IPS-NIHi11 (cell line): ENCODE measurements around the gene POLR2C.
"Not testable (repeated sequence)": the region's sequence is repeated elsewhere in the genome, so short reads cannot be mapped to it uniquely, and the experiment has no call there.

Source experiments
- DNase-seq: peaks from one replicate; pipeline ENCODE4 v3.0.0; 2012; ENCODE audit warnings: mixed read lengths, low spot score

Gene POLR2C

GRCh38 chr16:57479976-57480753 lies 17.7 kb downstream of the POLR2C start:
- DNase-seq = peak; percentile 68

DNA sequence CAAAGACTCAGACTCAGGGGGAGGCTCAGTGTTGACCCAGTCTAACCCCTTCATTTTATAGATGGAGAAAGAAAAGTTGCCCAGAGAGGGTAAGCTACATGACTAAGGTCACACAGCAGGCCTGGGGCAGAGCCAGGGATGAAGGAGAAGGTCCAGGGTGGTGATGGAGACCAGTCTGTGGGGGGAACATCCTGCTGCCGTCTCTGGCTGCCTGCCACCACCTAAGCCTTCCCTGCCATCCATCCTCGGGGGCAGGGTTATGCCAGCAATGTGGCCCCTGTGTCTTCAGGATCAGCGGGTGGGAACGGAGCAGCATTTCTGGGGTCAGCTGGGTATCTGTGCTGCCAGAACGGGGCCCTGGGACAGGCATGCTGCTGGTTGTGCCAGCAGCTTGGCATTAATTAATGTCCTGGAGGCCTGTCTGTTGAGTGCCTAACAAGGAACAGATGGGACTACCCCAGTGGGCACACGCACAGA lies 18.3 kb downstream of the POLR2C start:
- DNase-seq = no peak

GRCh38 chr16:57481421-57481820 lies 18.9 kb downstream of the POLR2C start:
- DNase-seq = no peak

DNA sequence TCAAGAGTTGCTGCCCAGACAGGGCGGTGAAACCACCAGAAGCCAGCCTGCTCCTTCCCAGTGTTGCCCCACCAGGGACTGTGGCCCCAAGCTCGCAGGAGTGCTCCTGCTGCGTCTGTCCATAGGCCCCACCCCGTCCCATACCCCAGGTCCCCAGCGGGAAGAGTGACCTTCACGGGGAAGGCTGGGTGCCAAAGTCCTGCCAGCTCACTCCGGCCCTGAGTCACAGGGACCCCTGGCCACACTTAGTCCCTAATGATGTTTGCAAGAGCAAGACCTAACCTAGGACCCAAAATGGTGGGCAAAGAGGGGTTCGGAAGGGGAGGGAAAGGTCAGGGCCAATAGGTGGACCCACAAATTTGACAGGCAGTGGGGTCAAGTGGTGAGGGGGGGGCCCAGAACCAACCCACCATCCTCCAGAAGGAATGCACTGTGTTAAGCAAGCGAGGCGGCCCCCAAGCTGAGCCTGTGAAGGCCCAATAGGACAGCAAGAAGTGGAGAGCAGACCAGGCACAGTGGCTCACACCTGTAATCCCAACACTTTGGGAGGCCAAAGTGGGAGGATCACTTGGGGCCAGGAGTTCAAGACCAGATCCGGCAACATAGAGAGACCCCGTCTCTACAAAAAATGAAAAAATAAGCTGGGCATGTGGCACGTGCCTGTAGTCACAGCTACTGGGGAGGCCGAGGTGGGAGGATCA lies 20.5 kb downstream of the POLR2C start:
- DNase-seq = no peak

DNA sequence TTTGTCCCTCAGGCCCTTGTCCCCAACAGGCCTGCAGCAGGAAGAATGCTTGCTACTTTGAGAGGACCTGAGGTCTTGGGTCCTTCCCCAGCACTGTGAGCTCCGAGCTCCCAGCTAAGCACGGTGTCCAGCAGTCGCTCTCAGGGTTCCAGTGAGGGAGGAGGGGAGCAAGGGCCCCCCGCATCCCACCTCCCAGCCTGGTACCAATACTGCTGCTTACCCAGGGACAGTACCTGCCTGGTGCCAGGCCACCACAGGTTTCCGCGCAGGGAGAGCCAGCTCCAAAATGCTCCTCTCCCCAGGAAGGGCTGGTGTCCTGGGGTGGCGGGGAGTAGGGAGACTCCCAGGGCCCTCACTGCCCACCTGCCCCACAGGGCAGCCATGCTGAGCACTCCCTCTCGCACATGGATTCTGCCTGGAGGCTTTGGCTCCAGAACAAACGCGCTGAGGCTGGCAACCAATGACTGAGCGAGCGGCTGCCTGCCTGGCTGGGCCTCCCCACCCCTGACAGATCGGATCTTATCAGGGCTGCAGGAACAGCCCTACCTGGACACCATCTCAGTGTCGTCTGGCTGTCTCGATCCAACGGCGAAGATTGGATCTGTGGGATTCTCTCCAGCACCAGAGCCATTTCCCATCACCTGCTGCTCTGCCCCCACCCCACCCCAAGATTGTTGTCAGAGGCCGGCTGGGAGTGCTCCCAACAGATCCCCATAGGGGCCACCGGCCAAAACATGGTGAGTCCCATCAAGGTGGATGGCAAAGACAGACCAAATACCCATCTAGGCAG lies 21.4 kb downstream of the POLR2C start:
- DNase-seq = no peak

- no peak for DNase-seq
Observed at GRCh38 chr16:57484515-57485005, 22.1 kb downstream of the POLR2C start.

DNA sequence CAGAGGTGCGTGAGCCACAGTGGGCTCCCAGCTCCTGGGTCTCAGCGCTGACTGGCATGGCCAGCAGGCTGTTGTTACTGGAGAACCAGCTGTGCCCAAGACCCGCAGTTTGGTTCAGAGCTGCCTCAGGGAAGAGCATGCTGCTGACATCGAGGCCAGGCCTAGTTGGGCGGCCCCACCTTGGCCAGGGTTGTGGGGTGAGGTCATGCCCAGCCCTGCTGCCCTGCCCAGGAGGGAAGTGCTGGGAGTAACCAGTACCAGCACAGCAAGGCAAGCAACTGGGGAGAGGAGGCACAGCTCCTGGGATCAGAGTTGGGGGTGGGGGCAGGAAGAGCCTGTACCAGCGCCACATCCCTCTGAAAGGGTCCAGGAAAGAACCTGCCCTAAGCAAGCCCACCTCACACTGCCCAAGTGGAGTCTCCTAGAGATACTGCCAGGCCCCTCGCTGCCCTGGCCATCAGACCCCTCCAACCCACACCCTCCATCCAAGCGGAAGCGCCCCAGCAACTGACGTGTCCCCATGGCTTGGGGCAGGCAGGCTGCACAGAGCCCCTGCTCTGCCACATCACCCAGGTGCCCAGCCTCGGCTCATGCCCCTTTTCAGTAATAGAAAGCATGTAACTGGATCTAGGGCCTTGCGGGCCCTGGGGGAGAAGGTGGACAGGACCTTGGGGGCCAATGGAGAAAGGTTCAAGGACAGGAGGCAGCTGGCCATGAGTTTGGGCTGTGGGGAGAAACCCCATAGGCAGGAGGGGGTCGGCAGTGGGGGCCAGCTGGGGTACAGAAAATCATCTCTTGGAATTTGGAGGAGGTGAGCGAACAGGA lies 22.8 kb downstream of the POLR2C start:
- no peak for DNase-seq

GRCh38 chr16:57485916-57486857 lies 23.7 kb downstream of the POLR2C start, which contains the start of gene DOK4:
Gene DOK4 (minus strand): TSS chr16:57486493. CDS start chr16:57479507, 6,986 bp downstream.
- peak; percentile 99 for DNase-seq

DNA sequence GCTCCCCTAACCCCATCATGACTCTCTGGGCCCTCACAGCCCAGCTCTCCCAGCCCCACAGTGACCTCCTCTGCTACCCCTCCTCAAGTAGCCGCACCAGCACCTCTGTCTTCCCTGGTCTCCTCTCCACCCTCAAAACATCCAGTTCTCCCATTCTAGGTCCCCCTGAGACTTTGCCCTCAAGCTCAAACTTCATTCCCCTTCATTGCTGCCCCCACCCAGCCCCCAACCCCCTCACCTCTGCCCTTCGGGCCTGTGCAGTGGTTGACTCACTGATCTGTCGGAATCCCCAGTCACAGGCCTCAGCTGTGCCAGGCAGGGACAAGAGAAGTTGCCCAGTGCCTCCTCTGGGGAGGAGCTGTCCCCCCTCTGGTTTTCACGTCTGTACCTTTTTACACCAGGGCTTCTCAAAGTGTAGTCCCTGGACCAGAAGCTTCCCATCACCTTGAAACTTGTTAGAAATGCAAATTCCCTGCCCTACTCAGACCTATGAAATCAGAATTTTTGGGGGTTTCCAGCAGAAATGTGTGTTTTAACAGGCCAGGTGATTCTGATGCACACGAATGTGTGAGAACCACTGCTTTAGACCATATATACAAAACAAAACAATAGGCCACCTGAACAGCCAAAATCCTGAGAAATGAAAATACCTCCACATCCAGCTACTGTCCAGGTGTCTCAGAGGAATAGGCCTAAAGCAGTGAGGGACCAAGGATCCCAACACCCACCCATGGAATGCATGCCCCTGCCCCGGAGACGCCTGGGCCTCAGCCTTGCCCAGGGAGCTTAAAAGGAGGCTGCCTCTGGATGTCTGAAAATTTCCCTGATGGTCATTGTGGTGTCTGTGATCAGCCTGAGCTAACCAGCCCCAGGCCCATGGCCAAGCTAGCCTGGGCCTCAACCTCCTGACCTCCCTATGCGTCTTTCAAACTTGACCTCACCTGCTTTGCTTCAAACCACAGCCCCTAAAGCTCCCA lies 24.7 kb downstream of the POLR2C start:
- DNase-seq = no peak

DNA sequence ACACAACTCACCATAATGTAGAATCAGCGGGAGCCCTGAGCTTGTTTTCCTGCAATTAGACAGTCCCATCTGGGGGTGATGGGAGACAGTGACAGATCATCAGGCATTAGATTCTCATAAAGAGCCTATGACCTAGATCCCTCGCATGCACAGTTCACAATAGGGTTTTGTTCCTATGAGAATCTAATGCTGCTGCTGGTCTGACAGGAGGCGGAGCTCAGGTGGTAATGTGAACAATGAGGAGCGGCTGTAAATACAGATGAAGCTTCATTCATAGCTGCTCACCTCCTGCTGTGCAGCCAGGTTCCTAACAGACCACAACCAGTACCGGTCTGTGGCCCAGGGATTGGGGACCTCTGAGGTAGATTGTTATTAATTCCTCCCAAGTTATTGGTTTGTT lies 26.8 kb downstream of the POLR2C start:
- DNase-seq = no peak

- no peak for DNase-seq
Observed at GRCh38 chr16:57493767-57494166, 31.3 kb downstream of the POLR2C start.

DNA sequence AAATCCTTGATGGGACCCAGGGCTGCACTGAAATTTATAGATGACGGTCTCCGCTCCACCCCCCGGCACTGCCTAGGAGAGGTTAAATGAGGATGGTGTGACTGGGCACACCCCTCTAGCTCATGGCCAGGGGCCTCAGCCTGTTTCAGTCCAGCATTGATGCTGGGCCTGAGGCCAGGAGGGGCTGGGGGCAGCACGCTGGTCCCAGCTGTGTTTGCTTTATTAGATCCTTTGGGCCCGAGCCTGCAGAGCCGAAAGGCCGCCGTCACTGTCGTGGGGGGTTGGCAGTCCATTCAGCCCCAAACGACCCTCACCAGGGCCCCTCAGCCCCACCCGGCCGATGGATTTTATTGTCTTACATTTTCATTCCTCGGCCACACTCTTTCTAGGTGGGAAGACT lies 34.6 kb downstream of the POLR2C start:
- DNase-seq = no peak

DNA sequence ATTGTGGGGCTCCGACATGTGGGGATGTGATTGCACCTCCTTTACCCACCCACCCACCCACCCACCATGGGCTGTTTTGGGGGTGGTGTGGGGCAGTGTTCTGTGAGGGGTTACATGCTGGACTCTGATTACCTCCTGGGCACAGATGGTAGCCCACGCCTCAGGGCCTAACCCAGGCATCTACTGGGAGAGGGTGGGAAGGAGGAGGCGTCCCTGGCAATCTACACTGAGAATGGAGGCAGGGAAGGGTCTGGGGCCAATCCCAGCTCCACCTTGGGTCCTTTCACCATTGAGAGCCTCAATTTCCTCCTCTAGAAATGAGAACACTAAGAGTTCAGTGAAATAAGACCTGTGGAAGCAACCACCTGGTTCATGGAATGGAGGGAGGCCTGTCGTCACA lies 35.6 kb downstream of the POLR2C start:
- no peak for DNase-seq

DNA sequence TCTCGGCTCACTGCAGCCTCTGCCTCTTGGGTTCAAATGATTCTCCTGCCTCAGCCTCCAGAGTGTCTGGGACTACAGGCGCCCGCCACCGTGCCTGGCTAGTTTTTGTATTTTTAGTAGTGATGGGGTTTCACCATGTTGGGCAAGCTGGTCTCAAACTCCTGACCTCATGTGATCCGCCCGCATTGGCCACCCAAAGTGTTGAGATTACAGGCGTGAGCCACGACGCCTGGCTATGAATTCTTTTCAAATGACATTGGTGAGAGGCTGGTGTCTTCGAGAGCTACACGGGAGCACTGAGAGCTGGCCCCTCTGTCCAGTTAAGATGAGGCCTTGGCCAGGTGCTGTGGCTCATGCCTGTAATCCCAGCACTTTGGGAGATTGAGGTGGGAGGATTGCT lies 37.5 kb downstream of the POLR2C start:
- DNase-seq = not testable (repeated sequence)

DNA sequence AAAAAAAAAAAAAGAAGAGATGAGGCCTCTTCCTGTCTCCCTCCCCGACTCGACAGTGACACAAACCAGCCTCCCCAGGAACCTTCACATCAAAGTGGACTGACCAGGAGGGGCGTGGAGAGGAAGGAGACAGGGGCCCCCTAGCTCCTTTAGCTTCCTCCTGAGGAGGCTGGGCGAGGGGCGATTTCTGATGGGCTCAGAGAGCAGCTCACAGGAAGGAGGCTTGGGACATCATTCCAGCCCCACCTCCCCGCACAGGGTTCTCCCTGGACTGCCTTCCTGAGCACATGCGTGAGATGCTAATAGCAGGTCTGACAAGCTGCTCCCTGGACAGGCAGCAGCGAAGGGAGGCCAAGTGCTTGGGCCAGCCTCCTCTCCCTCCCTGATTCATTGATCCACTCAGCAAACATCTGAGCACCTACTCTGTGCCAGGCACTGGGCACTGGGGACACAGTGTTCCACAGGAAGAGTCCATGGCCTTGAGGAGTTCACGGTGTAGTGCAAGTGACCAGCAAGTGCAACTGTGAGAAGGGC lies 38.2 kb downstream of the POLR2C start:
- DNase-seq = no peak

DNA sequence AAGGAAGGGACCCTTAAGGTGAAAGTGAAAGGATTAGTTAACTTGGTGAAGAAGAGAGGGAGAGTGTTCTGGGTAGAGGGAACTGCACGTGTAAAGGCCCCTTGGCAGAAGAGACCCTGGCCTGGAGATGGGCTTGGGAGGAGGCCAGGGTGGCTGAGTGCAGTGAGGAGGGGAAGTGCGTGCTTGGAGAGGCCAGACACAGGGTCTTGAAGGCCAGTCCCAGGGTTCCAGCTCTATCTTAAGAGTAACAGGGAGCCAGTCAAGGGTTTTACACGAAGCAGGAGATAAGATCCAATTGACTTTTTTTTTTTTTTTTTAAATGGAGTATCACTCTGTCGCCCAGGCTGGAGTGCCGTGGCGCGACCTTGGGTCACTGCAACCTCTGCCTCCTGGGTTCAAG lies 39.0 kb downstream of the POLR2C start:
- no peak for DNase-seq

DNA sequence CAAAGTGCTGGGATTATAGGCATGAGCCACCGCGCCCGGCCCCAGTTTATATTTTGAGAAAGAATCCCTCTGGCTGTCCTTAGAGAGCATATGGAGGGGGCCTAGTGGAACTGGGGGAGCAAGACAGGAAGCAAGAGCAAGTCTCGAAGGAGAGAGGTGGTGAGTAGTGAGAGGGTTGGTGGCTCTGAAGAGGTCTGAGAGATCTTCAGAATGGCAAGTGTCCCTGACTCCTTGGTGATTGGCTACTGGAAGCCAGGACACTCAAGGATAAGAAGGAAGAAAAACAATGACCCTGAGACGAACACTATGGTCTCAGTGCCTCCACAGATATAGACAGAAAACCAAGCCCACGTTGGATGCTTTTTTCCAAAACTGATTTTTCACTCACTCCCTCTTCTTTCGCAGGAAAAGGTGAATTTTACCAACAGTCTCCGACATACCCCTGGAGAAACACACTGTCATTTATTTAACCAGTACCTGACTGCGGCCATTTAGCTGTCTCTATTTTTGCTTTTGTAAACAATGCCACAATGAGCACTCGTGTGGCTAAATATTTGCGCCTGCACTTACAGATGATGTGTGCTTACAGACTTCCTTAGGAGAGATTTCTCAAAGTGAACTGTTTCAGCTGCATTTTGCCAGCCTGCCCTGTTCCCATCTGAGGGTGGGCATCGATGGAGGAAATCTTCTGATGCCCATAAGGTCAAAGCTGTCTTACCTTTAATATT lies 39.7 kb downstream of the POLR2C start:
- no peak for DNase-seq

DNA sequence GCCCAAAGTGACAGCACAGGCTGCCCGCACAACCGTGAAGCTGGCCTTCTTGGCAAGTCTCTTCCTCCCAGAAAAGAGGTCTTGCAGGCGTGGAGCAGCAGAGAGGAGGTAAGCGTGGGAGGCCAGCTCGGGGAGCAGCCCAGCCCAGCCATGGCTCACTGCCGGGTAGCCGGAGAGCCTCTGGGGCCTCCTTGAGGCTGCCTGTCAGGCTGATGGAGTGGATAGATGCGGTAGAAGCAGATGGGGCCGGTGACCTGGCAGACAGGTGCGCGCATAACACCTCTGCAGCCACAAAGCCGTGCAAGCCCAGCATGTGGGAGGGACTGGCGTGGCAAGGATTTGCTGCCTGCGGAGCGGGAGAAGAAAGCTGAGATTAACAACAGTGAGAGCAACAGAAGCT lies 40.9 kb downstream of the POLR2C start:
- peak; percentile 64 for DNase-seq
